Measurements from ENCODE around the gene ARHGAP15.

The ARHGAP15 gene

DNA sequence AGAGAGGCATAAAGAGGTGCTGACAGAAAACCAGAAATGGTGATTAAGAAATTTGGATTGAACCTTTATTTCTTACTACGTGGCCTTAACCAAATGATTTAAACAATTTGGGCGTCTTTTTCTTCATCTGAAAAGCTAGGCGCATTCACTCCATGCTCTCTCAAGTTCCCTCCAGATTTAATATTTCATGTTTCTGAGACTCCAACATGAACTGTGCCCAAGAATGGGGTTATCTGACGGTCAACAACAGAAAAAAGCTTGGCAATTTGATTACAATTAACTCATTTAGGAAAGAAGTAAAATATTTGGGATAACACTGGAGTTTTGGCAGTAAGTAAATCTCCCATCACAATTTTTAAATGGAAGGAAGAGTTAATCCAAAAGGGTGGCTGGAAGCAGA lies 345.4 kb downstream of the ARHGAP15 start:
- no peak overlapping the region for H3K4ac ChIP-seq (ENCODE audit: low read depth, low read length)
- no peak overlapping the region for H3K4me3 ChIP-seq (ENCODE audit: low read depth, low read length)
- no peak overlapping the region for H3K27ac ChIP-seq (ENCODE audit: low read depth, low read length)
- no peak overlapping the region for H2AFZ ChIP-seq (ENCODE audit: insufficient read depth, low read length, poor library complexity)
- DNase-seq, result no peak
- H3K18ac ChIP-seq (ENCODE audit: low read length), result no peak overlapping the region
- no peak overlapping the region for H2BK5ac ChIP-seq (ENCODE audit: low read depth, low read length, poor library complexity)
- no peak overlapping the region for H4K91ac ChIP-seq (ENCODE audit: low read depth, low read length)
- H2BK12ac ChIP-seq (ENCODE audit: low read length), result no peak overlapping the region
- no peaks in the 10 kb centered on the region for H3K79me2 ChIP-seq (ENCODE audit: control insufficient read depth, insufficient read depth, low read length, poor library complexity)
- H3K4me2 ChIP-seq (ENCODE audit: low read length), result no peak overlapping the region
- H2AK5ac ChIP-seq (ENCODE audit: low read length), result no peak overlapping the region
- H3K4me1 ChIP-seq (ENCODE audit: control insufficient read depth in 1 of 2, insufficient read depth in 2 of 2, low read length in 2 of 2), result no peaks in the 10 kb centered on the region
- H3K23ac ChIP-seq (ENCODE audit: low read length), result no peak overlapping the region
- H2BK120ac ChIP-seq (ENCODE audit: insufficient read depth, low read length, poor library complexity), result no peak overlapping the region
- no peaks in the 10 kb centered on the region for H3K27me3 ChIP-seq (ENCODE audit: insufficient read depth, low read length)
- H3K36me3 ChIP-seq (ENCODE audit: control insufficient read depth in 1 of 2, insufficient read depth in 2 of 2, low read length in 2 of 2), result no peaks in the 10 kb centered on the region
- H4K12ac ChIP-seq (ENCODE audit: low read depth, low read length), result no peak overlapping the region
- H3K9ac ChIP-seq (ENCODE audit: low read length), result no peak overlapping the region
- H3K79me1 ChIP-seq (ENCODE audit: low read length), result no peaks in the 10 kb centered on the region
- WGBS (ENCODE audit: extremely low coverage, insufficient coverage, insufficient read length), result no CpG with 5 or more reads among the region's 4 CpGs
- no peak overlapping the region for H4K8ac ChIP-seq (ENCODE audit: low read depth, low read length)
- no peak overlapping the region for H3K14ac ChIP-seq (ENCODE audit: low read length)
- no peaks in the 10 kb centered on the region for H3K9me3 ChIP-seq (ENCODE audit: insufficient read depth, low read depth, low read length)

DNA sequence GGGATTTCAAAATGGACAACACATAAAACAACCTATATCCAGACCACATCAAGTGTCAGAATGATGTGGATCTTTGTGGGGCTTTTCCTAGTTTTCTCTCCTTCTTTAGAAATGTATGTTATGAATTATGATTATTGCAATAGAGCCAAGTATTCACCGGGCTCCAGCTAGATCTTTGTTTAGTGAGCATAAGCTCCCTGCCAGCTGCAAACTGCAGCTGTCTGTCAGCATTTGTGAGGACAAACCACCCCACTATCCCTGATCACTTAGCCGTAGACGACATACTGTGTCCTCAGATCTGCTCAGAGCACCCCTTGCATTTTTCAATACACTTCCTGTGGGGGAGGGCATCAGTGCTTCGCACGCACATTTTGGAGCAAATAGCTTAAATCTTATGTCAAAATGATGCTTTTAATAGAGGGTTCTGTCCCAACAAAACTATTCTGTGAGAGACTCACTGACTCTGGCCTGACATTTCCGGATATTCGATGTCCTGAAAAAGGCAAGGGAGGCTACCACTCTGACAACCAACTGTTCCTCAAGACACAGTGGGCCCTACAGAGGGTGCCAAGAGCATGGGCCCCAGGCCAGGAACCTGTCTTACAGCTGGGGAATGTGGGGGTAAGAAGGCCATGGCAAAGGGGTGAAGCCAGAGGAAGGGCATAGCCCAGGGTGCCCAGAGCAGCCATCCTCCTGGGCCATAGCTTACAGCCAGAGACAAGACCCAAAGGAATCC lies 346.0 kb downstream of the ARHGAP15 start:
- Histone ChIP-seq H3K9ac (ENCODE audit: low read length) (no peak overlapping the region), H2AFZ (ENCODE audit: insufficient read depth, low read length, poor library complexity) (no peak overlapping the region), H3K14ac (ENCODE audit: low read length) (no peak overlapping the region), H3K4me3 (ENCODE audit: low read depth, low read length) (no peak overlapping the region), H3K4ac (ENCODE audit: low read depth, low read length) (no peak overlapping the region), H3K23ac (ENCODE audit: low read length) (no peak overlapping the region), H3K79me2 (ENCODE audit: control insufficient read depth, insufficient read depth, low read length, poor library complexity) (no peaks in the 10 kb centered on the region), H3K4me1 (ENCODE audit: control insufficient read depth in 1 of 2, insufficient read depth in 2 of 2, low read length in 2 of 2) (no peaks in the 10 kb centered on the region), H2AK5ac (ENCODE audit: low read length) (no peak overlapping the region), H3K27me3 (ENCODE audit: insufficient read depth, low read length) (no peaks in the 10 kb centered on the region), H3K9me3 (ENCODE audit: insufficient read depth, low read depth, low read length) (no peaks in the 10 kb centered on the region), H2BK120ac (ENCODE audit: insufficient read depth, low read length, poor library complexity) (no peak overlapping the region), H3K36me3 (ENCODE audit: control insufficient read depth in 1 of 2, insufficient read depth in 2 of 2, low read length in 2 of 2) (no peaks in the 10 kb centered on the region), H3K27ac (ENCODE audit: low read depth, low read length) (no peak overlapping the region), H3K18ac (ENCODE audit: low read length) (no peak overlapping the region), H3K4me2 (ENCODE audit: low read length) (no peak overlapping the region), H2BK5ac (ENCODE audit: low read depth, low read length, poor library complexity) (no peak overlapping the region), H2BK12ac (ENCODE audit: low read length) (no peak overlapping the region), H4K91ac (ENCODE audit: low read depth, low read length) (no peak overlapping the region), H3K79me1 (ENCODE audit: low read length) (no peaks in the 10 kb centered on the region), H4K12ac (ENCODE audit: low read depth, low read length) (no peak overlapping the region), H4K8ac (ENCODE audit: low read depth, low read length) (no peak overlapping the region)
- no CpG with 5 or more reads among the region's 7 CpGs for WGBS (ENCODE audit: extremely low coverage, insufficient coverage, insufficient read length)
- no peak for DNase-seq

DNA sequence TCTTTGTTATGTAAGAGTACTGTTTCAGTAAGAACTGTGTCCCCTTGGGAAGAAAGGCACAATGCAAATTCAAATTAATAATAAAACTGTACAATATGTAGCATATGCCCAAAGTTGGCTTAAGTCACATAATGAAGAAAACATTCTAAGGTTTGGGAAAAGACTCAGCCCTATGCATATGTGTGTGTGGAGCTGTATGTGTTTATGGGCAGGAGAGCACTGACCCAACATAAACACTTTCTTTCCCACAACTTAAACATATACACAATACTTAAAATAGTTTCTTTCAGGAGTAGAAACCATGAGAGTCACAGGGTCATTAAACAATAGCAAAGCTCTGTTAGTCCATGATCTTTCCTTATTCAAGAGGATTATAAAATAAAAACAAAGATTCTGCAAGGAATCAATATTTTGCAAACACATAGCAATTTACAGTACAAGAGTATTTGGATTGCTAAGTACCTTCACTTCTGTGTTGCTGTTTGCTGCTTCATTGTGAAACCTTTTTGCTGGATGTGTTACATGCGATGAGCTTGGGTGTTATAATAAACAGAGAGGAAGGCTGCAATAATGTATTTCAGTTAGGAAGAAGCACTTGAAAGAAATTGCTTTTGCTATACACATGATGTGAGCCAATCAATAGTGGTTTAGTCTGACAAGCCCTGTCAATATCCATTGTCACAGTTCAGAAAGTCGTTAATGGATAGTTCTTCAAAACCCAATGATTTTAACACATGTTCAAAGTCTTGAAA lies 347.3 kb downstream of the ARHGAP15 start:
- no peak overlapping the region for H3K23ac ChIP-seq (ENCODE audit: low read length)
- H3K79me1 ChIP-seq (ENCODE audit: low read length), result no peaks in the 10 kb centered on the region
- no CpG with 5 or more reads among the region's 2 CpGs for WGBS (ENCODE audit: extremely low coverage, insufficient coverage, insufficient read length)
- H2AK5ac ChIP-seq (ENCODE audit: low read length), result no peak overlapping the region
- no peak overlapping the region for H2AFZ ChIP-seq (ENCODE audit: insufficient read depth, low read length, poor library complexity)
- H3K27me3 ChIP-seq (ENCODE audit: insufficient read depth, low read length), result no peaks in the 10 kb centered on the region
- H3K9me3 ChIP-seq (ENCODE audit: insufficient read depth, low read depth, low read length), result no peaks in the 10 kb centered on the region
- no peak overlapping the region for H2BK5ac ChIP-seq (ENCODE audit: low read depth, low read length, poor library complexity)
- H3K4me3 ChIP-seq (ENCODE audit: low read depth, low read length), result no peak overlapping the region
- no peak overlapping the region for H3K27ac ChIP-seq (ENCODE audit: low read depth, low read length)
- no peak overlapping the region for H4K91ac ChIP-seq (ENCODE audit: low read depth, low read length)
- DNase-seq, result no peak
- H3K4me2 ChIP-seq (ENCODE audit: low read length), result no peak overlapping the region
- H3K79me2 ChIP-seq (ENCODE audit: control insufficient read depth, insufficient read depth, low read length, poor library complexity), result no peaks in the 10 kb centered on the region
- H3K9ac ChIP-seq (ENCODE audit: low read length), result no peak overlapping the region
- H4K8ac ChIP-seq (ENCODE audit: low read depth, low read length), result no peak overlapping the region
- no peak overlapping the region for H2BK12ac ChIP-seq (ENCODE audit: low read length)
- H3K18ac ChIP-seq (ENCODE audit: low read length), result no peak overlapping the region
- no peak overlapping the region for H3K4ac ChIP-seq (ENCODE audit: low read depth, low read length)
- H4K12ac ChIP-seq (ENCODE audit: low read depth, low read length), result no peak overlapping the region
- no peaks in the 10 kb centered on the region for H3K36me3 ChIP-seq (ENCODE audit: control insufficient read depth in 1 of 2, insufficient read depth in 2 of 2, low read length in 2 of 2)
- no peak overlapping the region for H2BK120ac ChIP-seq (ENCODE audit: insufficient read depth, low read length, poor library complexity)
- no peaks in the 10 kb centered on the region for H3K4me1 ChIP-seq (ENCODE audit: control insufficient read depth in 1 of 2, insufficient read depth in 2 of 2, low read length in 2 of 2)
- H3K14ac ChIP-seq (ENCODE audit: low read length), result no peak overlapping the region

DNA sequence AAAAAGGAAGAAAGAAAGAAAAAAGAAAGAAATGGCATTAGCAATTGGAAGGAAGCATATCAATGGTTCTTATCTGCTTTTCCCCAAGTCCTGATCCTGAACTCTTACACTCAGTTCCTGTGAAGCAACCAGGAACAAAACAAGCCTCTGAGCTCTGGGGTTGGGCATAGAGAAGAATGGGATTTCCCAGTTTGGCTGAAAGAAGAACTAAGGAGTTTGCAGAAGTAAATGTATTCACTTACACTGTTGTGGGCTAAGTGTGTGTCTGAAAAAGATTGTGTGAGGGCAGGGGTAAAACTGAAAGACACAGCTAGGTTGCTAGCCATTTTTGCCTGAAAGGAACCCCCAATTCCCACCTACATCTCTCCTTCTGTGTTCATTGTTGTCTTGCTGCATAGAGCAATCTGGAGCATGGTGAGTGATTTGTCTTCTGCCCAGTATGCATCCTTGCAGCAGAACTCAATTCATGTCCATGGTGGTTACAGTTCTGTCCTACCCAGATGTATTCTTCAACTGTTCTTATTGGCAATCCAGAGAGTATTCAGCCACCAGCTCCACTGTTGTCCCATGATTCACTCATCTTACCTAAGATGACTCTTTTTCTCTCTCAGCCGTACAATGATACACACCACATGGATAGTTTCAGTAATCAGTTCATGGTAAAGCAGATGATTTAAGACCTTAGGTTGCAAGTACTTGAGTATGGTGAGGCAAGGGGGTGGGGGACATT lies 348.7 kb downstream of the ARHGAP15 start:
- Histone ChIP-seq H2AK5ac (ENCODE audit: low read length) (no peak overlapping the region), H2BK120ac (ENCODE audit: insufficient read depth, low read length, poor library complexity) (no peak overlapping the region)

More for the DNA sequence above, 348.7 kb downstream of the ARHGAP15 start:
- H3K4ac ChIP-seq (ENCODE audit: low read depth, low read length), result no peak overlapping the region
- H3K14ac ChIP-seq (ENCODE audit: low read length), result no peak overlapping the region
- H3K23ac ChIP-seq (ENCODE audit: low read length), result no peak overlapping the region
- no peaks in the 10 kb centered on the region for H3K27me3 ChIP-seq (ENCODE audit: insufficient read depth, low read length)
- H4K91ac ChIP-seq (ENCODE audit: low read depth, low read length), result no peak overlapping the region
- H3K4me3 ChIP-seq (ENCODE audit: low read depth, low read length), result no peak overlapping the region
- no peak overlapping the region for H2BK5ac ChIP-seq (ENCODE audit: low read depth, low read length, poor library complexity)
- H3K4me2 ChIP-seq (ENCODE audit: low read length), result no peak overlapping the region
- H3K27ac ChIP-seq (ENCODE audit: low read depth, low read length), result no peak overlapping the region
- no peak for DNase-seq
- H3K79me1 ChIP-seq (ENCODE audit: low read length), result no peaks in the 10 kb centered on the region
- H3K9ac ChIP-seq (ENCODE audit: low read length), result no peak overlapping the region
- H4K12ac ChIP-seq (ENCODE audit: low read depth, low read length), result no peak overlapping the region
- H2BK12ac ChIP-seq (ENCODE audit: low read length), result no peak overlapping the region
- no peak overlapping the region for H2AFZ ChIP-seq (ENCODE audit: insufficient read depth, low read length, poor library complexity)
- H3K4me1 ChIP-seq (ENCODE audit: control insufficient read depth in 1 of 2, insufficient read depth in 2 of 2, low read length in 2 of 2), result no peaks in the 10 kb centered on the region
- no peak overlapping the region for H4K8ac ChIP-seq (ENCODE audit: low read depth, low read length)
- no peaks in the 10 kb centered on the region for H3K79me2 ChIP-seq (ENCODE audit: control insufficient read depth, insufficient read depth, low read length, poor library complexity)
- no peak overlapping the region for H3K18ac ChIP-seq (ENCODE audit: low read length)
- no peaks in the 10 kb centered on the region for H3K9me3 ChIP-seq (ENCODE audit: insufficient read depth, low read depth, low read length)
- H3K36me3 ChIP-seq (ENCODE audit: control insufficient read depth in 1 of 2, insufficient read depth in 2 of 2, low read length in 2 of 2), result no peaks in the 10 kb centered on the region
- WGBS (ENCODE audit: extremely low coverage, insufficient coverage, insufficient read length), result no CpG with 5 or more reads among the region's 1 CpG

Data from trophoblast cell (in vitro differentiated cells and primary cell).